Measurements from ENCODE around the gene PARM1. TPM values are rescaled to one million over a fixed set of nuclear protein-coding genes. Genes with fewer than 3 reads are reported as not detected.
A peak's percentile ranks its signal among the peaks of the same experiment; 100 is the strongest.

The PARM1 gene
- total RNA-seq, 1 donor from 2014 or later = not detected

GRCh38 chr4:75099321-75099720 is 166.4 kb downstream of the PARM1 start:
- FAIRE-seq = no peak
- H3K36me3 ChIP-seq (ENCODE audit: control insufficient read depth, insufficient read depth, low read length) = no peaks in the 10 kb centered on the region

More at GRCh38 chr4:75099321-75099720, 166.4 kb downstream of the PARM1 start:
- TF ChIP-seq CTCF (IDR thresholded peaks at IDR 0.05; ENCODE audit: insufficient read depth, low read length, severe bottlenecking) = no peak
- Histone ChIP-seq H3K4me3 (ENCODE audit: low read depth, low read length) (no peak overlapping the region), H3K27me3 (ENCODE audit: control insufficient read depth, insufficient read depth, low read length) (no peaks in the 10 kb centered on the region)
- DNase-seq (ENCODE audit: low read depth) = peak; percentile 10

Other genes with a start within 250 kb of the PARM1 start
- gene BTC, start 138.6 kb upstream of the PARM1 start, total RNA-seq = 1.1 and 2.4 TPM in 2 replicates